HepG2 (cell line): Measurements from ENCODE around the gene HABP4. TPM values are rescaled to one million over a fixed set of nuclear protein-coding genes. Genes with fewer than 3 reads are reported as not detected.

Source experiments
- FOXJ3 ChIP-seq: sonication (generic); formaldehyde crosslinking; IDR thresholded peaks from 2 replicates; pipeline ENCODE4 v1.4.0; 2020; ENCODE audit warnings: missing genetic modification reagents, mild to moderate bottlenecking, borderline replicate concordance
- GATAD2A ChIP-seq: IDR thresholded peaks from 2 replicates; pipeline ENCODE4 v1.6.1; 2016
- MTA3 ChIP-seq: sonication (generic); formaldehyde crosslinking; IDR thresholded peaks from 2 replicates; pipeline ENCODE4 v1.4.0; 2020; ENCODE audit warnings: missing genetic modification reagents
- ONECUT2 ChIP-seq: sonication (generic); formaldehyde crosslinking; IDR thresholded peaks from 2 replicates; pipeline ENCODE4 v1.4.0; 2020; ENCODE audit warnings: missing genetic modification reagents
- RARG ChIP-seq: sonication (generic); formaldehyde crosslinking; IDR thresholded peaks from 2 replicates; pipeline ENCODE4 v1.4.0; 2020; ENCODE audit warnings: low read depth, mild to moderate bottlenecking, missing genetic modification reagents
- REPIN1 ChIP-seq: sonication (generic); formaldehyde crosslinking; IDR thresholded peaks from 2 replicates; pipeline ENCODE4 v1.8.0; 2022; ENCODE audit warnings: missing genetic modification reagents, low read depth, mild to moderate bottlenecking, borderline replicate concordance
- polyA plus RNA-seq, 8 experiments: library from polyadenylated mRNA; depleted of rRNA in 3 of 8; stranded (reverse) in 7 of 8; unstranded in 1 of 8; fragments of >200 nt; fragmentation: Illumina TruSeq in 4 of 8; extraction: Trizol in 4 of 8; gene quantifications; 2 replicates each; pipeline versions ENCODE4 v1.2.1 to v1.2.3, GENCODE V29; 2011 to 2016; ENCODE audit warnings: low read depth in 4 of 8, missing spikeins in 1 of 8, mixed read lengths in 1 of 8; ENCODE audit not compliant: insufficient read depth in 1 of 8
- total RNA-seq, 5 experiments: library from RNA; depleted of rRNA; stranded (reverse); fragments of >200 nt; fragmentation: Illumina TruSeq; extraction: Trizol; gene quantifications; 2 replicates each; pipeline ENCODE4 v1.2.3, GENCODE V29; 2016; ENCODE audit warnings: low read depth in 1 of 5
- TF ChIP-seq, protein P1 (sequence below): sonication (generic); formaldehyde crosslinking; IDR thresholded peaks from 2 replicates; pipeline ENCODE4 v1.8.1; 2023; ENCODE audit warnings: missing genetic modification reagents, inconsistent platforms, borderline replicate concordance
- TF ChIP-seq, protein P2 (sequence below): sonication (generic); formaldehyde crosslinking; IDR thresholded peaks from 2 replicates; pipeline ENCODE4 v1.4.0; 2020; ENCODE audit warnings: mild to moderate bottlenecking, missing genetic modification reagents
- TF ChIP-seq, protein P3 (sequence below): sonication (generic); formaldehyde crosslinking; conservative IDR thresholded peaks from 2 replicates; pipeline ENCODE4 v1.4.0; 2020; ENCODE audit warnings: mild to moderate bottlenecking, missing genetic modification reagents, moderate library complexity
- TF ChIP-seq, protein P4 (sequence below): sonication (generic); formaldehyde crosslinking; IDR thresholded peaks from 2 replicates; pipeline ENCODE4 v1.5.0; 2020; ENCODE audit warnings: mild to moderate bottlenecking, missing genetic modification reagents, borderline replicate concordance
- TF ChIP-seq, protein P5 (sequence below), 2 experiments: sonication (generic) in 1 of 2; formaldehyde crosslinking in 1 of 2; IDR thresholded peaks; 2 replicates each; pipeline versions ENCODE4 v1.5.1 to v1.6.1; 2011 to 2020; ENCODE audit warnings: borderline replicate concordance in 1 of 2, low read depth in 1 of 2, low read length in 1 of 2, mild to moderate bottlenecking in 1 of 2, missing genetic modification reagents in 1 of 2, moderate library complexity in 1 of 2

The HABP4 gene
- total and polyA plus RNA-seq, 2 of the 13 experiments (the other 11 are each of a cell fraction or from before 2014, with no cell fraction given), result 14.3 to 26.6 TPM

DNA sequence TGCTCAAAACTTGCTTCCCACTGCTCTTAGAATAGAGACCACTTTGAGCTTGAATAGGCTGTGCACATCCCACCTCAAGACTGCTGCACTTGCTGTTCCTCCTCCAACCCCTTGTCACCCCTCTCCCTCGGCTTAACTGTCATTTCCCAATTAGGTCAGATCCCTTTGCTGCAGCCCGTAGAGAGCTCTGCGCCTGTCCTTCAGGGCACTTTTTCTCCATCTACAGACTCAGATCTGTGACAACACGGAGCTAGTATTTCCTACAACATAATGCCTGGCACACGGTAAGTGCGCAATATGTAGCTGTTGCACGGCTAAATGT lies 485 bp upstream of the HABP4 start (continued):
- TF ChIP-seq, protein P1, sequence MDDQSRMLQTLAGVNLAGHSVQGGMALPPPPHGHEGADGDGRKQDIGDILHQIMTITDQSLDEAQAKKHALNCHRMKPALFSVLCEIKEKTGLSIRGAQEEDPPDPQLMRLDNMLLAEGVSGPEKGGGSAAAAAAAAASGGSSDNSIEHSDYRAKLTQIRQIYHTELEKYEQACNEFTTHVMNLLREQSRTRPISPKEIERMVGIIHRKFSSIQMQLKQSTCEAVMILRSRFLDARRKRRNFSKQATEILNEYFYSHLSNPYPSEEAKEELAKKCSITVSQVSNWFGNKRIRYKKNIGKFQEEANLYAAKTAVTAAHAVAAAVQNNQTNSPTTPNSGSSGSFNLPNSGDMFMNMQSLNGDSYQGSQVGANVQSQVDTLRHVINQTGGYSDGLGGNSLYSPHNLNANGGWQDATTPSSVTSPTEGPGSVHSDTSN, result no peak
- TF ChIP-seq REPIN1 (CRISPR knock-in tag), result 0 out of 2 replicates have a peak, but pooled peaks have one; percentile 53
- TF ChIP-seq, protein P2, sequence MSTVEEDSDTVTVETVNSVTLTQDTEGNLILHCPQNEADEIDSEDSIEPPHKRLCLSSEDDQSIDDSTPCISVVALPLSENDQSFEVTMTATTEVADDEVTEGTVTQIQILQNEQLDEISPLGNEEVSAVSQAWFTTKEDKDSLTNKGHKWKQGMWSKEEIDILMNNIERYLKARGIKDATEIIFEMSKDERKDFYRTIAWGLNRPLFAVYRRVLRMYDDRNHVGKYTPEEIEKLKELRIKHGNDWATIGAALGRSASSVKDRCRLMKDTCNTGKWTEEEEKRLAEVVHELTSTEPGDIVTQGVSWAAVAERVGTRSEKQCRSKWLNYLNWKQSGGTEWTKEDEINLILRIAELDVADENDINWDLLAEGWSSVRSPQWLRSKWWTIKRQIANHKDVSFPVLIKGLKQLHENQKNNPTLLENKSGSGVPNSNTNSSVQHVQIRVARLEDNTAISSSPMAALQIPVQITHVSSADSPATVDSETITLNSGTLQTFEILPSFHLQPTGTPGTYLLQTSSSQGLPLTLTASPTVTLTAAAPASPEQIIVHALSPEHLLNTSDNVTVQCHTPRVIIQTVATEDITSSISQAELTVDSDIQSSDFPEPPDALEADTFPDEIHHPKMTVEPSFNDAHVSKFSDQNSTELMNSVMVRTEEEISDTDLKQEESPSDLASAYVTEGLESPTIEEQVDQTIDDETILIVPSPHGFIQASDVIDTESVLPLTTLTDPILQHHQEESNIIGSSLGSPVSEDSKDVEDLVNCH (CRISPR knock-in tag), result no peak
- TF ChIP-seq FOXJ3, result no peak; the same call in 1 of the 2 replicates
- no peak for TF ChIP-seq MTA3
- TF ChIP-seq, protein P3, sequence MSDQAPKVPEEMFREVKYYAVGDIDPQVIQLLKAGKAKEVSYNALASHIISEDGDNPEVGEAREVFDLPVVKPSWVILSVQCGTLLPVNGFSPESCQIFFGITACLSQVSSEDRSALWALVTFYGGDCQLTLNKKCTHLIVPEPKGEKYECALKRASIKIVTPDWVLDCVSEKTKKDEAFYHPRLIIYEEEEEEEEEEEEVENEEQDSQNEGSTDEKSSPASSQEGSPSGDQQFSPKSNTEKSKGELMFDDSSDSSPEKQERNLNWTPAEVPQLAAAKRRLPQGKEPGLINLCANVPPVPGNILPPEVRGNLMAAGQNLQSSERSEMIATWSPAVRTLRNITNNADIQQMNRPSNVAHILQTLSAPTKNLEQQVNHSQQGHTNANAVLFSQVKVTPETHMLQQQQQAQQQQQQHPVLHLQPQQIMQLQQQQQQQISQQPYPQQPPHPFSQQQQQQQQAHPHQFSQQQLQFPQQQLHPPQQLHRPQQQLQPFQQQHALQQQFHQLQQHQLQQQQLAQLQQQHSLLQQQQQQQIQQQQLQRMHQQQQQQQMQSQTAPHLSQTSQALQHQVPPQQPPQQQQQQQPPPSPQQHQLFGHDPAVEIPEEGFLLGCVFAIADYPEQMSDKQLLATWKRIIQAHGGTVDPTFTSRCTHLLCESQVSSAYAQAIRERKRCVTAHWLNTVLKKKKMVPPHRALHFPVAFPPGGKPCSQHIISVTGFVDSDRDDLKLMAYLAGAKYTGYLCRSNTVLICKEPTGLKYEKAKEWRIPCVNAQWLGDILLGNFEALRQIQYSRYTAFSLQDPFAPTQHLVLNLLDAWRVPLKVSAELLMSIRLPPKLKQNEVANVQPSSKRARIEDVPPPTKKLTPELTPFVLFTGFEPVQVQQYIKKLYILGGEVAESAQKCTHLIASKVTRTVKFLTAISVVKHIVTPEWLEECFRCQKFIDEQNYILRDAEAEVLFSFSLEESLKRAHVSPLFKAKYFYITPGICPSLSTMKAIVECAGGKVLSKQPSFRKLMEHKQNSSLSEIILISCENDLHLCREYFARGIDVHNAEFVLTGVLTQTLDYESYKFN (CRISPR knock-in tag), result 0 out of 2 replicates have a peak, but pooled peaks have one; percentile 34
- TF ChIP-seq GATAD2A, result no peak
- TF ChIP-seq ONECUT2, result no peak
- no peak for TF ChIP-seq RARG (CRISPR knock-in tag)
- TF ChIP-seq, protein P4, sequence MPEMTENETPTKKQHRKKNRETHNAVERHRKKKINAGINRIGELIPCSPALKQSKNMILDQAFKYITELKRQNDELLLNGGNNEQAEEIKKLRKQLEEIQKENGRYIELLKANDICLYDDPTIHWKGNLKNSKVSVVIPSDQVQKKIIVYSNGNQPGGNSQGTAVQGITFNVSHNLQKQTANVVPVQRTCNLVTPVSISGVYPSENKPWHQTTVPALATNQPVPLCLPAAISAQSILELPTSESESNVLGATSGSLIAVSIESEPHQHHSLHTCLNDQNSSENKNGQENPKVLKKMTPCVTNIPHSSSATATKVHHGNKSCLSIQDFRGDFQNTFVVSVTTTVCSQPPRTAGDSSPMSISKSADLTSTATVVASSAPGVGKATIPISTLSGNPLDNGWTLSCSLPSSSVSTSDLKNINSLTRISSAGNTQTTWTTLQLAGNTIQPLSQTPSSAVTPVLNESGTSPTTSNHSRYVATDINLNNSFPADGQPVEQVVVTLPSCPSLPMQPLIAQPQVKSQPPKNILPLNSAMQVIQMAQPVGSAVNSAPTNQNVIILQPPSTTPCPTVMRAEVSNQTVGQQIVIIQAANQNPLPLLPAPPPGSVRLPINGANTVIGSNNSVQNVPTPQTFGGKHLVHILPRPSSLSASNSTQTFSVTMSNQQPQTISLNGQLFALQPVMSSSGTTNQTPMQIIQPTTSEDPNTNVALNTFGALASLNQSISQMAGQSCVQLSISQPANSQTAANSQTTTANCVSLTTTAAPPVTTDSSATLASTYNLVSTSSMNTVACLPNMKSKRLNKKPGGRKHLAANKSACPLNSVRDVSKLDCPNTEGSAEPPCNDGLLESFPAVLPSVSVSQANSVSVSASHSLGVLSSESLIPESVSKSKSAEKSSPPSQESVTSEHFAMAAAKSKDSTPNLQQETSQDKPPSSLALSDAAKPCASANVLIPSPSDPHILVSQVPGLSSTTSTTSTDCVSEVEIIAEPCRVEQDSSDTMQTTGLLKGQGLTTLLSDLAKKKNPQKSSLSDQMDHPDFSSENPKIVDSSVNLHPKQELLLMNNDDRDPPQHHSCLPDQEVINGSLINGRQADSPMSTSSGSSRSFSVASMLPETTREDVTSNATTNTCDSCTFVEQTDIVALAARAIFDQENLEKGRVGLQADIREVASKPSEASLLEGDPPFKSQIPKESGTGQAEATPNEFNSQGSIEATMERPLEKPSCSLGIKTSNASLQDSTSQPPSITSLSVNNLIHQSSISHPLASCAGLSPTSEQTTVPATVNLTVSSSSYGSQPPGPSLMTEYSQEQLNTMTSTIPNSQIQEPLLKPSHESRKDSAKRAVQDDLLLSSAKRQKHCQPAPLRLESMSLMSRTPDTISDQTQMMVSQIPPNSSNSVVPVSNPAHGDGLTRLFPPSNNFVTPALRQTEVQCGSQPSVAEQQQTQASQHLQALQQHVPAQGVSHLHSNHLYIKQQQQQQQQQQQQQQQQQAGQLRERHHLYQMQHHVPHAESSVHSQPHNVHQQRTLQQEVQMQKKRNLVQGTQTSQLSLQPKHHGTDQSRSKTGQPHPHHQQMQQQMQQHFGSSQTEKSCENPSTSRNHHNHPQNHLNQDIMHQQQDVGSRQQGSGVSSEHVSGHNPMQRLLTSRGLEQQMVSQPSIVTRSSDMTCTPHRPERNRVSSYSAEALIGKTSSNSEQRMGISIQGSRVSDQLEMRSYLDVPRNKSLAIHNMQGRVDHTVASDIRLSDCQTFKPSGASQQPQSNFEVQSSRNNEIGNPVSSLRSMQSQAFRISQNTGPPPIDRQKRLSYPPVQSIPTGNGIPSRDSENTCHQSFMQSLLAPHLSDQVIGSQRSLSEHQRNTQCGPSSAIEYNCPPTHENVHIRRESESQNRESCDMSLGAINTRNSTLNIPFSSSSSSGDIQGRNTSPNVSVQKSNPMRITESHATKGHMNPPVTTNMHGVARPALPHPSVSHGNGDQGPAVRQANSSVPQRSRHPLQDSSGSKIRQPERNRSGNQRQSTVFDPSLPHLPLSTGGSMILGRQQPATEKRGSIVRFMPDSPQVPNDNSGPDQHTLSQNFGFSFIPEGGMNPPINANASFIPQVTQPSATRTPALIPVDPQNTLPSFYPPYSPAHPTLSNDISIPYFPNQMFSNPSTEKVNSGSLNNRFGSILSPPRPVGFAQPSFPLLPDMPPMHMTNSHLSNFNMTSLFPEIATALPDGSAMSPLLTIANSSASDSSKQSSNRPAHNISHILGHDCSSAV (CRISPR knock-in tag), result no peak
- TF ChIP-seq, protein P5, sequence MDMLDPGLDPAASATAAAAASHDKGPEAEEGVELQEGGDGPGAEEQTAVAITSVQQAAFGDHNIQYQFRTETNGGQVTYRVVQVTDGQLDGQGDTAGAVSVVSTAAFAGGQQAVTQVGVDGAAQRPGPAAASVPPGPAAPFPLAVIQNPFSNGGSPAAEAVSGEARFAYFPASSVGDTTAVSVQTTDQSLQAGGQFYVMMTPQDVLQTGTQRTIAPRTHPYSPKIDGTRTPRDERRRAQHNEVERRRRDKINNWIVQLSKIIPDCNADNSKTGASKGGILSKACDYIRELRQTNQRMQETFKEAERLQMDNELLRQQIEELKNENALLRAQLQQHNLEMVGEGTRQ (IDR thresholded peaks at IDR 0.05; ENCODE audit: low read depth, low read length), result no peak
- TF ChIP-seq, protein P5 (CRISPR knock-in tag; IDR thresholded peaks at IDR 0.05; ENCODE audit: borderline replicate concordance), result no peak
